ENCODE data around the gene PLCD3. TPM values are rescaled to one million over a fixed set of nuclear protein-coding genes. Genes with fewer than 3 reads are reported as not detected.

PLCD3 gene
- total and polyA plus RNA-seq, 9 of the 15 experiments (the other 6 are each of a cell fraction or from before 2014, with no cell fraction given): 0.20 to 22.6 (median 7.5) TPM

DNA sequence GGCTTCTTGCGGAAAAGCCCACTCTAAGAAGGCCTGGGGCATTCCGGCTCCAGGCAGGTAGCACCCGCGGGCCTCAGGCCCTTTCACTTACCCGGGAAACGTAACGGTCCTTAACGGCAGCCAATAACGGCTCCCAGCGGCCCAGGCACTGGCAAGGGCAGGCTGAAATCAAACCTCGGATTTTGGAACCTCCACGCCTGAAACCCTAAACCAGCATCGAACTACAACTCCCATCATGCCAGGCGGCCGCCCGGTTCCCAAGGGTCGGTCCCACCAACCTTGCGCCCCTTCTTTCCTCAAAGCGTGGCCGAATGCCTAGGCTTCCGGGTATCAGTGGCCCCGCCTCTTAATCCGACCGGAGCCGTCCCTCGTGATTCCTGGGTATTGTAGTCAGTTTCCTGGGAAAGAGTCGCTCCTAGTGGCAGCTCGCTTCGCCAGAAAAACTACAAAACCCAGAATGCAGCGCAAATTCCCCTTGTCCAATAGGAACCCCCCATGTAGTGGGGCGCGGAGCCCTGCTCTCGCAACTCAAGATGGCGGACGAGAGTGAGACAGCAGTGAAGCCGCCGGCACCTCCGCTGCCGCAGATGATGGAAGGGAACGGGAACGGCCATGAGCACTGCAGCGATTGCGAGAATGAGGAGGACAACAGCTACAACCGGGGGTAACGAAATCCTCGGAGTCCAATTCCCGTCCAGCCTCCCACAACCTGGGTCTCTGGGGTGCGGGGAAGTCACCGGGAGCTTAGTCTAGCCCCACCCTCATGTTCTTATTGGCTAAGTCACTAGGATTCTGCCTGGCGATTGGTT lies 71.3 kb downstream of the PLCD3 start, which contains the start of gene NMT1 (continued):
- TF ChIP-seq, protein P1, sequence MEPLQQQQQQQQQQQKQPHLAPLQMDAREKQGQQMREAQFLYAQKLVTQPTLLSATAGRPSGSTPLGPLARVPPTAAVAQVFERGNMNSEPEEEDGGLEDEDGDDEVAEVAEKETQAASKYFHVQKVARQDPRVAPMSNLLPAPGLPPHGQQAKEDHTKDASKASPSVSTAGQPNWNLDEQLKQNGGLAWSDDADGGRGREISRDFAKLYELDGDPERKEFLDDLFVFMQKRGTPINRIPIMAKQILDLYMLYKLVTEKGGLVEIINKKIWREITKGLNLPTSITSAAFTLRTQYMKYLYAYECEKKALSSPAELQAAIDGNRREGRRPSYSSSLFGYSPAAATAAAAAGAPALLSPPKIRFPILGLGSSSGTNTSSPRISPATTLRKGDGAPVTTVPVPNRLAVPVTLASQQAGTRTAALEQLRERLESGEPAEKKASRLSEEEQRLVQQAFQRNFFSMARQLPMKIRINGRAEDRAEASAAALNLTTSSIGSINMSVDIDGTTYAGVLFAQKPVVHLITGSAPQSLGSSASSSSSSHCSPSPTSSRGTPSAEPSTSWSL (CRISPR knock-in tag; IDR thresholded peaks at IDR 0.05; ENCODE audit: borderline replicate concordance): 0 out of 2 replicates have a peak, but pooled peaks have one; percentile 82
- TF ChIP-seq SIRT6 (IDR thresholded peaks at IDR 0.05; ENCODE audit: low read depth, low read length) (no peak), BRD4 (IDR thresholded peaks at IDR 0.05) (peak; percentile 18; the same call in 1 of the 2 replicates), CTCF (IDR thresholded peaks at IDR 0.05 in 2 of 3, conservative IDR thresholded peaks at IDR 0.05 in 1 of 3; ENCODE audit: insufficient read depth in 2 of 3, low read depth in 1 of 3, low read length in 3 of 3) (no peak), ARID4B (CRISPR knock-in tag; IDR thresholded peaks at IDR 0.05) (peak; percentile 81), ZBTB33 (CRISPR knock-in tag; IDR thresholded peaks at IDR 0.05) (no peak), ZFX (CRISPR knock-in tag; IDR thresholded peaks at IDR 0.05) (peak; percentile 95), ZNF699 (CRISPR knock-in tag; IDR thresholded peaks at IDR 0.05; ENCODE audit: insufficient replicate concordance) (no peak), IFI16 (CRISPR knock-in tag; IDR thresholded peaks at IDR 0.05) (no peak), TGIF2 (CRISPR knock-in tag; IDR thresholded peaks at IDR 0.05) (peak; percentile 82), DACH1 (IDR thresholded peaks at IDR 0.05; ENCODE audit: partially characterized antibody) (no peak), ATF7 (IDR thresholded peaks at IDR 0.05) (peak; percentile 79; the same call in 1 of the 2 replicates), ARID2 (IDR thresholded peaks at IDR 0.05) (no peak)
- TF ChIP-seq, protein P2, sequence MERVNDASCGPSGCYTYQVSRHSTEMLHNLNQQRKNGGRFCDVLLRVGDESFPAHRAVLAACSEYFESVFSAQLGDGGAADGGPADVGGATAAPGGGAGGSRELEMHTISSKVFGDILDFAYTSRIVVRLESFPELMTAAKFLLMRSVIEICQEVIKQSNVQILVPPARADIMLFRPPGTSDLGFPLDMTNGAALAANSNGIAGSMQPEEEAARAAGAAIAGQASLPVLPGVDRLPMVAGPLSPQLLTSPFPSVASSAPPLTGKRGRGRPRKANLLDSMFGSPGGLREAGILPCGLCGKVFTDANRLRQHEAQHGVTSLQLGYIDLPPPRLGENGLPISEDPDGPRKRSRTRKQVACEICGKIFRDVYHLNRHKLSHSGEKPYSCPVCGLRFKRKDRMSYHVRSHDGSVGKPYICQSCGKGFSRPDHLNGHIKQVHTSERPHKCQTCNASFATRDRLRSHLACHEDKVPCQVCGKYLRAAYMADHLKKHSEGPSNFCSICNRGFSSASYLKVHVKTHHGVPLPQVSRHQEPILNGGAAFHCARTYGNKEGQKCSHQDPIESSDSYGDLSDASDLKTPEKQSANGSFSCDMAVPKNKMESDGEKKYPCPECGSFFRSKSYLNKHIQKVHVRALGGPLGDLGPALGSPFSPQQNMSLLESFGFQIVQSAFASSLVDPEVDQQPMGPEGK (CRISPR knock-in tag; IDR thresholded peaks at IDR 0.05; ENCODE audit: borderline replicate concordance): no peak

All from K562 (cell line).